ENCODE data around the gene TBK1. TPM values are rescaled to one million over a fixed set of nuclear protein-coding genes. Genes with fewer than 3 reads are reported as not detected.

The TBK1 gene
- total RNA-seq, 4 donors from 2014 or later = 15.3 to 27.5 (median 19.9) TPM

DNA sequence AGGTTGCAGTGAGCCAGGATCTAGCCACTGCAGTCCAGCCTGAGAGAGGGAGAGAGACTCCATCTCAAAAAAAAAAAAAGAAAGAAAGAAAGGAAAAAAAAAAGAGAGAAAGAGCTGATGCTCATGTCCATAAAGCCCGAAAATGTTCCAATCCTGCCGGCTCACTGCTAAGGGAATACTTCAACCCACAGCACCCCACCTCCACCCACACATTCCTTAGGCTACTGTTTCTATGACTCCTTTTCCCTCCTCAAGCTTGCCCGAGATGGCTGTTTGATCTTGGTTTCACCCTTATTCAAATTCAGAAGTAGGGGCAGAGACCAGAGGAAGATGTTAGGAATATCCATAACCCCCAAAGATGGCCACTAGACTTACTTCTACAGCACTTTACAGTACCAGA lies 98.8 kb downstream of the TBK1 start:
- no peak for TF ChIP-seq EP300 (IDR thresholded peaks at IDR 0.05)
- no peaks in the 10 kb centered on the region for H3K27me3 ChIP-seq

DNA sequence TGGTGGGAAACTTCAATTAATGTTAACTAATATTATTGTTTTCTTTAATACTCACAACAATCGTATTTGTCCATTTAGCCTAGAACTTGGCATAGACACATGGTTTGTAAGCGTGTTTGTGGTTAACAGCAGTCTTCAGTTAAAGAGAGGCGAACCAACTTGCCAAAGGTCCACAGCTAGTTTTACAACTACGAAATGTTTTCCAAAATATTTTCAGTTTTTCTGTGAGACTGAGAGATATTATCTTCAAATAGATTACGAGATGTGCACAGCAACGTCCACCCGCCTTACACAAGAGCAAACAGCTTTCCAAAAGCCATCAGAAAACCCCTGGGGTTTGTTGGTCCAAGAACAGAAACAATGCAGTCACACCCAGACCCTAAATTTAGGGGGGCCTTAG lies 99.8 kb downstream of the TBK1 start:
- Histone ChIP-seq H3K9me3 (no peaks in the 10 kb centered on the region), H3K4me3 (no peak overlapping the region), H3K27ac (peak overlapping the region; percentile 7), H3K4me1 (peaks cover 23% of the 10 kb centered on the region), H3K36me3 (no peaks in the 10 kb centered on the region), H3K27me3 (no peaks in the 10 kb centered on the region)
- WGBS = 36% methylated on average over 7 of the region's 7 CpGs
- no peak for DNase-seq (ENCODE audit: low spot score in 2 of 2)
- TF ChIP-seq POLR2AphosphoS5 (IDR thresholded peaks at IDR 0.05) (no peak), POLR2A (IDR thresholded peaks at IDR 0.05) (no peak), EP300 (IDR thresholded peaks at IDR 0.05) (no peak)
- TF ChIP-seq, protein P1, sequence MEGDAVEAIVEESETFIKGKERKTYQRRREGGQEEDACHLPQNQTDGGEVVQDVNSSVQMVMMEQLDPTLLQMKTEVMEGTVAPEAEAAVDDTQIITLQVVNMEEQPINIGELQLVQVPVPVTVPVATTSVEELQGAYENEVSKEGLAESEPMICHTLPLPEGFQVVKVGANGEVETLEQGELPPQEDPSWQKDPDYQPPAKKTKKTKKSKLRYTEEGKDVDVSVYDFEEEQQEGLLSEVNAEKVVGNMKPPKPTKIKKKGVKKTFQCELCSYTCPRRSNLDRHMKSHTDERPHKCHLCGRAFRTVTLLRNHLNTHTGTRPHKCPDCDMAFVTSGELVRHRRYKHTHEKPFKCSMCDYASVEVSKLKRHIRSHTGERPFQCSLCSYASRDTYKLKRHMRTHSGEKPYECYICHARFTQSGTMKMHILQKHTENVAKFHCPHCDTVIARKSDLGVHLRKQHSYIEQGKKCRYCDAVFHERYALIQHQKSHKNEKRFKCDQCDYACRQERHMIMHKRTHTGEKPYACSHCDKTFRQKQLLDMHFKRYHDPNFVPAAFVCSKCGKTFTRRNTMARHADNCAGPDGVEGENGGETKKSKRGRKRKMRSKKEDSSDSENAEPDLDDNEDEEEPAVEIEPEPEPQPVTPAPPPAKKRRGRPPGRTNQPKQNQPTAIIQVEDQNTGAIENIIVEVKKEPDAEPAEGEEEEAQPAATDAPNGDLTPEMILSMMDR (IDR thresholded peaks at IDR 0.05) = no peak

More for the DNA sequence above, 98.8 kb downstream of the TBK1 start:
- no peaks in the 10 kb centered on the region for H3K36me3 ChIP-seq
- DNase-seq (ENCODE audit: low spot score in 2 of 2) = no peak
- H3K4me1 ChIP-seq = peaks cover 23% of the 10 kb centered on the region
- no peaks in the 10 kb centered on the region for H3K9me3 ChIP-seq
- no peak overlapping the region for H3K27ac ChIP-seq
- no peak overlapping the region for H3K4me3 ChIP-seq
- WGBS = 63% methylated on average over 3 of the region's 3 CpGs

Other genes with a start within 250 kb of the TBK1 start
- gene KICS2, start 229.8 kb upstream of the TBK1 start, total RNA-seq = 10 to 100 TPM; 14.6 to 43.0 (median 16.7) TPM
- gene C12orf56, start 61.4 kb upstream of the TBK1 start, total RNA-seq = 1 to 10 TPM; 1.2 to 2.4 (median 1.9) TPM
- 10 to 100 TPM; 33.0 to 68.9 (median 41.2) TPM for gene XPOT, start 47.7 kb upstream of the TBK1 start, total RNA-seq
- 10 to 100 TPM in 3 of 4 donors, 1 to 10 TPM in 1; 9.1 to 16.1 (median 11.2) TPM for gene RASSF3, start 158.4 kb downstream of the TBK1 start, total RNA-seq